Activated T-cell treated with anti-CD3 and anti-CD28 coated beads, Interleukin-2, amount 50 U/mL, for 4 hours (primary cell): ENCODE data around the gene UBALD2. TPM values are rescaled to one million over a fixed set of nuclear protein-coding genes. Genes with fewer than 3 reads are reported as not detected.
"Not testable (repeated sequence)": the region's sequence is repeated elsewhere in the genome, so short reads cannot be mapped to it uniquely, and the experiment has no call there.

Source experiments
- ATAC-seq, 2 donors: fragments of 200-7000 bp; cut with Tn5 transposase; one replicate each; pipeline ENCODE4 v1.10.0; 2021
- DNase-seq: peaks from one replicate; pipeline ENCODE4 v3.0.0-alpha.2; 2020
- H3K27me3 Mint-ChIP-seq: one replicate; pipeline ENCODE4 v1.8.0; 2021; ENCODE audit warnings: low read depth, mixed read lengths
- H3K36me3 Mint-ChIP-seq: one replicate; pipeline ENCODE4 v1.8.0; 2022; ENCODE audit warnings: mixed read lengths; ENCODE audit not compliant: insufficient read depth
- H3K4me1 Mint-ChIP-seq: one replicate; pipeline ENCODE4 v1.8.0; 2021; ENCODE audit warnings: low read depth, mixed read lengths
- H3K4me3 Mint-ChIP-seq: one replicate; pipeline ENCODE4 v1.8.0; 2021; ENCODE audit warnings: mild to moderate bottlenecking, moderate library complexity, mixed read lengths
- H3K9me3 Mint-ChIP-seq: one replicate; pipeline ENCODE4 v1.8.0; 2021; ENCODE audit warnings: mixed read lengths
- total RNA-seq, 3 donors: library from RNA; stranded (reverse); gene quantifications; one replicate each; pipeline ENCODE4 v1.2.1, GENCODE V29; 2021

Gene UBALD2
- total RNA-seq, result 100 to 1,000 TPM; 162 to 196 (median 186) TPM

DNA sequence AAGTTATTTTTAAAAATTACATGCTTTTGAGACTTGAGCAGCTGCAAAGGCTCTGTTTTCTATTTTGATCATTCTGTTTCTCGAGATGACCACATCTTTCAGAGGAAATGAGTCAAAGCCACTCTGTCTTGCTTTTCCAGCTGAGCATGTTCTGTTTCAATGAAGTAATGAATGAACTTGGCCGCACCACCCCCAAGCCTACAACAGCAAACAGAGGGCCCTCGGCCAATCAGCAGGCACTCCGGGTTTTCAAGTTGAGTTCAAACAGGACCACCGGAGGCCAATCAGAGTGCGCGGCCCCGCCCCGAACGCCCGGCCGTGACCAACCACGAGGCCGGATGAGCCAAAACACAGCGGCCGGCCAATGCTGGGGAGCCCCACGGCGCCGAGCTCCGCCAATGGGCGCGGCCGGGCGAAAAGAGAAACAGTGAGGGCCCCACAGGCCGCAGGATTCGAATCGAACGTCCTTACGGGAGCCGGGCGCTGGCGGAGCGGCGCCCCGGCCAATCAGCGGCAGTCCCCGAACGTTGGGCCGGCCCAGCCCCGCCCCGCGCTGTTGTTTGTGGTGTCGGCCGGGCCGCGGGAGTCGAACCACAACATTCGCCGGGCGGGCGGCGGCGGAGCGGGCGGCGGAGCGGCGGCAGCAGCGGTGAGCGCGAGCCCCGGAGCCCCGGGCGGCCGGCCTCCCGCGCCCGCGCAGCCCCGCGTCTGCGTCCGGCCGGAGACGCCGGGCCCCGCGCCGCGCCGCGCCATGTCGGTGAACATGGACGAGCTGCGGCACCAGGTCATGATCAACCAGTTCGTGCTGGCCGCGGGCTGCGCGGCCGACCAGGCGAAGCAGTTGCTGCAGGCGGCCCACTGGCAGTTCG, at the start of gene UBALD2:
Gene UBALD2 (plus strand): TSS at position 594 of the 869 bp plus-strand sequence. CDS start 158 bp downstream, at position 752.
- ATAC-seq, result peak; percentile 82 to 83
- DNase-seq, result peak; percentile 97
- Mint-ChIP-seq H3K9me3 (no peaks in the 10 kb centered on the region), H3K4me1 (peaks cover 67% of the 10 kb centered on the region), H3K27me3 (no peaks in the 10 kb centered on the region), H3K36me3 (peaks cover 9% of the 10 kb centered on the region), H3K4me3 (peak within 1 kb of the TSS; percentile 89)

DNA sequence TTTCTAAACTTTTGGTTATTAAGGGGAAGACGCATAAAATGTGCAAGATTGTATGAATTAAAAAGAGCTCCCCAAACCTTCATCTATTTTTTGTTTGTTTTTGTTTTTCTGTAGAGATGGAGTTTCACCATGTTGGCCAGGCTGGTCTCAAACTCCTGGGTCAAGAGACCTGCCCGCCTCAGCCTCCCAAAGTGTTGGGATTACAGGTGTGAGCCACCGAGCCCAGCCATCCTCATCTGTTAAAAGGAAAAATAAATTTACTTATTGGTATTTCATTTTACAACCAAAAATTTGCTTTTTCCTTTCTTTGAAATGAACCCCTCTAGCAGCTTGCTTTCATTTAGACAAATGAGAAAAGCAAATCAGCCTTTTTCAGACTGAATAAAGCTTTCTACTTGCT, 48.1 kb upstream of the UBALD2 start:
- no peak for DNase-seq
- Mint-ChIP-seq H3K4me3 (no peak overlapping the region), H3K4me1 (peaks cover 44% of the 10 kb centered on the region), H3K27me3 (no peaks in the 10 kb centered on the region), H3K9me3 (no peaks in the 10 kb centered on the region), H3K36me3 (peaks cover 7% of the 10 kb centered on the region)
- ATAC-seq, result no peak

DNA sequence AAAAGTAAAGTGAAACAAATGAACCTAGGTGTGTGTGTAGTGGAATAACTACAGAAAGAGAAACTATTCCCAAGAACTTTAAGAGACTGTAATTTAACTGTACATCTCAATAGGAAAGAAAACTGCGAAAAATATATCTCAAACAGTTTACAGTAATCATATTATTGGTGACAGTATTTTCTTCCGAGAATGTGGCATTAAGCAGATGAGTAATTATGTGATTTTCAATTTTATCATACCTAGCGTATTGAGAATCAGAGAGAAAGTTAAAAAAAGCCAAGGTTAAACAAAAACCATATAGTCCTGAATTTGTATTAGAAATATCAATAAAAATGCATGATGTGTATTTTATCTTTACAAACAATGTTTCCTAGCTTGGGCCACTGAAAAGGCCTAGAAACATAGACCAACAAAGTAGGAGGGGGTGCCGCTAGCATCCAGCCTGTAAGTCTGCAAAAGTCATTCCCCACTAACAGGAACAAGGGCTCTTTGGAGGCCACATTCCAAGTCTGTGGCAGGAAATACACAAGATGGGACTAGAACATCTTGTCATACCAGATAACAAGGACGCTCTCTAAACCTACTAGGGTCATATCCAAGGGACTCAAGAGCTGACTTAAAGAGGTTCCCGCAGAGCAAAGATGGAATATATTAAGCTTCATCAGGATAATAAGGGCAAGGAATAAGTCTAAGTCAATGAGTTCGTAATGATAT, 45.3 kb upstream of the UBALD2 start:
- Mint-ChIP-seq H3K27me3 (no peaks in the 10 kb centered on the region), H3K36me3 (peaks cover 7% of the 10 kb centered on the region), H3K4me1 (peaks cover 34% of the 10 kb centered on the region), H3K4me3 (no peak overlapping the region), H3K9me3 (no peaks in the 10 kb centered on the region)
- ATAC-seq (no peak), DNase-seq (no peak)

DNA sequence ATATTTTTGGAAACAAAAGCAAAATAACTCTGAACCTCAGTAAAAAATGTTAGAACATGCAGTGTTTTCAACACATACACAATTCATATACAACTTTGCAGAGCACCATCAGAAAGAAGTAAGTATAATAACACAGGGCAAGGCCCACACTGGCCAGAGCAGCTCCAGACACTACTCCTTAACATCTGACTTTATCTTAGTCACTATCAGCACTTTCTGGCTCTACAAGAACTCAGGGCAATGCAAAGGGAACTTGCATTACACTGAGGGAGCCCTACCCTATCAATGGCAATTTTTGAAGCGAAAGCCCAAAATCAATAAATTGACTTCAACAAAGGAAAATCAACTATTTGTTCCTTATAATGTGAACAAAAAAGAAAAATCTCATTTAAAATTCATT, 41.3 kb upstream of the UBALD2 start:
- Mint-ChIP-seq H3K27me3 (no peaks in the 10 kb centered on the region), H3K4me3 (no peak overlapping the region), H3K9me3 (no peaks in the 10 kb centered on the region), H3K36me3 (peaks cover 8% of the 10 kb centered on the region), H3K4me1 (peaks cover 25% of the 10 kb centered on the region)
- ATAC-seq (no peak), DNase-seq (no peak)

DNA sequence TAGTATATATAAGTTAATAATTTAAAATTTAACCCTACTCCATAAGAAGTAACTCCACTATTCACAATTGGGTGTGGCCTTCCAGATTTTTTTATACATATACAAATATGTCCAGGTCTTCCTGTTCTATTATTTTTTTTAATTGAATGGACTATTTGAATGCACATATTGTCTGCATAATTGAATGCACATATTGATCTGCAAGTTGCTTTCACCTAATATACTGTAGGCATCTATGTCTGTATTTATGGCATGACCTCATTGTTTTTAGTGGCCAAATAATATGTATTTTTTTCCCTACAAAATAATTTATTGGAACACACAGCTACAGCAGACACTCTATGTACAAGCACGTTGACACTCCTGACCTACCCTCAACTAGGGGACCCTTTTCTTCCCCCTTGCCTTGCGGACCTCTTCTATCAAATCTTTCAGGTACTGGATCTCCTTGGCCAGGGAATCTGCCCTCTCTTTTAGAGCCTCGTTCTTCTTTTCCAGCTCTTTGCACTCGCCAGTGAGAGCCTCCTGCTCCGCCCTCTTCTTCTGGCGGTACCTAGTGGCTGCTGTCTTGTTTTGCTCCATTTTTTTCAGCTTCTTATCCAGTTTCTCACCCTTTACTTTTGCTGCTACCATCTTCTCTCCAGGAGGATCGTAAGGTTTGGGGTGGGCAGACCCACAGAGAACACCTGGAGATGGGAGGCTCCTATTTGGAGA, 39.6 kb upstream of the UBALD2 start:
- not testable (repeated sequence) for H3K27me3 Mint-ChIP-seq, H3K4me3 Mint-ChIP-seq, H3K9me3 Mint-ChIP-seq, ATAC-seq, DNase-seq
- Mint-ChIP-seq H3K4me1 (peaks cover 27% of the 10 kb centered on the region), H3K36me3 (peaks cover 13% of the 10 kb centered on the region)

DNA sequence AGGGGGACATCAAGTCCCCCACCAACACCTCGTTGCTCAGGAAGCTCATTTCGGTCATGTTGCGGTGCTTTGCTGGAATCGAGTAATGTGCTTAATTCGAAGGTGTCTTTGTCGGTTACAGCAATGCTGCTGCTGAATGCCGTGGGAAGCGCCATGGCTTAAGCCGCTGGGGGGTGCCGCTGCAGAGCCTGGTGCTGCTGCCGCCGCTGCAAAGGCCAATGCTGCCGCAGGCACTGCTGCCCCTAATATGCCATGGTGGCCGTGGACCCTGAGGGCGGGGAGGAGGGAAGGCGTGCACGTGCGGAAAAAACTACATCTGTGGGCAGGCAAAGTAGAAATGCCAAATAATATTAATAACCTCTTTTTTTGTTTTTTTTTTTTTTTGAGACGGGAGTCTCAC, 38.4 kb upstream of the UBALD2 start:
- ATAC-seq, H3K9me3 Mint-ChIP-seq, H3K4me3 Mint-ChIP-seq, DNase-seq, H3K27me3 Mint-ChIP-seq: not testable (repeated sequence)
- Mint-ChIP-seq H3K4me1 (peaks cover 26% of the 10 kb centered on the region), H3K36me3 (peaks cover 12% of the 10 kb centered on the region)

DNA sequence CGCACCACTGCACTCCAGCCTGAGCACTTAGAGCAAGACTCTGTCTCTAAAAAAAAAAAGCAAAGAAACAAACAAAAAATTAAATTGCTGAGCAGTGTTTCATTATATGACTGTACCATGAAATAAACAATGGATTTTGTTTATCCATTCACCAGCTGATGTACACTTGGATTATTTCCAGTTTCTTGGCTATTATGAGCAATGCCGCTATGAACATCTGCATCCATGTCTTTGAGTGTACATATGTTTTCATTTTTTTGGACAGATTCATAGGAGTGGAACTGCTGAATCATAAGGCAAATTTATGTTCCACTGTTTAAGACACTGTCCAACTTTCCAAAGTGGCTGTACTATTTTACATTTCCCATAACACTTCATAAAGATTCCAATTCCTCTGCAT, 32.8 kb upstream of the UBALD2 start:
- peaks cover 47% of the 10 kb centered on the region for H3K4me1 Mint-ChIP-seq
- no peak overlapping the region for H3K4me3 Mint-ChIP-seq
- peaks cover 6% of the 10 kb centered on the region for H3K36me3 Mint-ChIP-seq
- DNase-seq (no peak), ATAC-seq (no peak)
- H3K27me3 Mint-ChIP-seq, result no peaks in the 10 kb centered on the region
- peaks cover 3% of the 10 kb centered on the region for H3K9me3 Mint-ChIP-seq

DNA sequence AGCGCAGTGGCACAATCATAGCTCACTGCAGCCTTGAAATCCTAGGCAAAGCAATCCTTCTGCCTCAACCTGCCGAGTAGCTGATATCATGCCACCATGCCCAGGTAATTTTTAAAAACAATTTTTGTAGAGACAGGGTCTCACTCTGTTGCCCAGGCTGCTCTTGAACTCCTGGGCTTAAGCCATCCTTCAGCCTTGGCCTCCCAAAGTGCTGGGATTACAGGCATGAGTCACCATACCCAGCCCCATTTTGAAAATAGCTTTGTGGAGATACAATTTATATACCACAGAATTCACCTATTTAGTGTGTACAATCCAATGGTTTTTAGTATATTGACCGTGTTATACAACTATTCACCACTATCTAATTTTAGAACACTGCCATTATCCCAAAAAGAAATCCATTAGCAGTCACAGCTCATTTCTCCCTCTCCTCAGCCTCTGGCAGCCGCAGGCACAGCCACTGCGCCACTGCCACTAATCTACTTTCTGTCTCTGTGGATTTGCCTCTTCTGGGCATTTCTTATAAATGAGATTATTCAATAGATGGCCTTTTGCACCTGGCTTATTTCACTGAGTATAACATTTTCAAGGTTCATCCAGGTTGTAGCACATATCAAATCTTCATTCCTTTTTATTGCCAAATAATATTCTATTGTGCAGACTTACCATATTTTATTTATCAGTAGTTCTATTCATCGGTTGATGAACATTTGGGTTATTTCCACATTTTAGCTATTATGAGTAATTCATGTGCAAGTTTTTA, 31.4 kb upstream of the UBALD2 start:
- DNase-seq, result no peak
- Mint-ChIP-seq H3K4me1 (peaks cover 50% of the 10 kb centered on the region), H3K36me3 (peaks cover 6% of the 10 kb centered on the region), H3K27me3 (no peaks in the 10 kb centered on the region), H3K9me3 (peaks cover 3% of the 10 kb centered on the region), H3K4me3 (no peak overlapping the region)
- no peak for ATAC-seq

DNA sequence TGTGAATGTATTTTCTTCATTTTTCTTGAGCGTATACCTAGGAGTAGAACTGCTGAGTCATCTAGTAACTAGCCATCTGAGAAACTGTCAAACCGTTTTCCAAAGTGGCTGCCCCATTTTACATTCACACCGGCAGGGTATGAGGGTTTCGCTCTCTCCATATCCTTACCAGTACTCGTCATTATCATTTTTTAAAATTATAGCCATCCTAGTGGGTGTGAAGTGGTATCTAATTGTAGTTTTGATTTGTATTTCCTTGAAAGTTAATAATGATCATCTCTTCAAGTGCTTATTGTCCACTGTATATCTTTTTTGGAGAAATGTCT, 30.8 kb upstream of the UBALD2 start:
- DNase-seq (no peak), ATAC-seq (peak in 1 of 2 donors; percentile 18)
- H3K36me3 Mint-ChIP-seq, result peaks cover 3% of the 10 kb centered on the region
- no peaks in the 10 kb centered on the region for H3K27me3 Mint-ChIP-seq
- H3K9me3 Mint-ChIP-seq, result peaks cover 3% of the 10 kb centered on the region
- no peak overlapping the region for H3K4me3 Mint-ChIP-seq
- peaks cover 50% of the 10 kb centered on the region for H3K4me1 Mint-ChIP-seq

DNA sequence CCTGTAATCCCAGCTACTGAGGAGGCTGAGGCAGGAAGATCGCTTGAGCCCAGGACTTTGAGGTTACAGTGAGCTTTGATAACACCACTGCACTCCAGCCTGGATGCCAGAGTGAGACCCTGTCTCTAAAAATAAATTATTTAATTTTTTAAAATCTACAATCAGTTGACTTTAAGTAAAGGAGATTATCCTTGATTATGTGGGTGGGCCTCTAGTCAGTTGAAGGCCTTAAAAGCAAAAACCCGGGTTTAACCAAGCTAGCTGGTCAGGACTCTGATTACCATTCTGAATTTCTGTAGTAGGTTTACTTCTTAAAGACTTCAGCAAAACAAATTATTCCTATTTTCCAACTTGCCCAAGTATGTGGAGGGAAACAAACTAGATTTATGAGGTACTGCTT, 29.3 kb upstream of the UBALD2 start:
- H3K27me3 Mint-ChIP-seq, result no peaks in the 10 kb centered on the region
- peaks cover 44% of the 10 kb centered on the region for H3K4me1 Mint-ChIP-seq
- H3K9me3 Mint-ChIP-seq, result peaks cover 3% of the 10 kb centered on the region
- DNase-seq (no peak), ATAC-seq (no peak)
- H3K36me3 Mint-ChIP-seq, result no peaks in the 10 kb centered on the region
- no peak overlapping the region for H3K4me3 Mint-ChIP-seq

DNA sequence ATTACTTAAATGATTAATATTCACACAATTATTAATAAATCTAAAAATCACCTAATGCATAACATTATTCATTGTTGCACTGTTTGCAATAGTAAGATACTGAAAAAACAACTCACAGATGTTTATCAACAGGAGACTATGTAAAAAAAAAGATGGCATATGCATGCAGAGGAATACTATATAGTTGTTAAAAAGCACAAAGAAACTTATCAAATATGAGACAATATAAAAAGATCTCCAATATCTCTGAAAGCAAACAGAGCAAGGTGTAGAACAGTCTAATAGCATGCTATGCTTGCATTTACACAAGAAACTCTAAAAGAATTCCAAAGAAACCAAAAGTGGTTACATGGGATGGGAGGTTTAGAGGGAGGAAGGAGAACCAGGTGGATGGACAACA, 28.5 kb upstream of the UBALD2 start:
- H3K4me3 Mint-ChIP-seq, result no peak overlapping the region
- H3K27me3 Mint-ChIP-seq, result peaks cover 2% of the 10 kb centered on the region
- DNase-seq (no peak), ATAC-seq (no peak)
- H3K9me3 Mint-ChIP-seq, result peaks cover 3% of the 10 kb centered on the region
- H3K36me3 Mint-ChIP-seq, result no peaks in the 10 kb centered on the region
- H3K4me1 Mint-ChIP-seq, result peaks cover 52% of the 10 kb centered on the region

DNA sequence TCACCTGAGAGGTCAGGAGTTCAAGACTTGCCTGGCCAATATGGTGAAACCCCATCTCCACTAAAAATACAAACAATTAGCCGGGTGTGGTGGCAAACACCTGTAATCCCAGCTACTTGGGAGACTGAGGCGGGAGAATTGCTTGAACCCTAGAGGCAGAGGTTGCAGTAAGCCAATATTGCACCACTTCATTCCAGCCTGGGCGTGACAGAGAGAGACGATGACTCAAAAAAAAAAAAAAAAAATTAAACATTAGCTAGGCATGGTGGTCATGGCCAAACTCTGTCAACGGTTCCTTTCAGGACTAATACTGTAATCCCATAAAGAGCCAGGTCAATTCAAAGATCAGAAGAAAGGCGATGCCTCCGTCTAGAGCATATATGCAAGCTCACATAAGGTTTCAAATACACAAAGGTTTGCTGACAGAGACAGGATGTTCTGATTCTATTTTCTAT, 27.3 kb upstream of the UBALD2 start:
- peaks cover 3% of the 10 kb centered on the region for H3K9me3 Mint-ChIP-seq
- H3K36me3 Mint-ChIP-seq, result no peaks in the 10 kb centered on the region
- ATAC-seq (no peak), DNase-seq (no peak)
- H3K4me1 Mint-ChIP-seq, result peaks cover 56% of the 10 kb centered on the region
- H3K27me3 Mint-ChIP-seq, result peaks cover 2% of the 10 kb centered on the region
- peak overlapping the region; percentile 13 for H3K4me3 Mint-ChIP-seq

DNA sequence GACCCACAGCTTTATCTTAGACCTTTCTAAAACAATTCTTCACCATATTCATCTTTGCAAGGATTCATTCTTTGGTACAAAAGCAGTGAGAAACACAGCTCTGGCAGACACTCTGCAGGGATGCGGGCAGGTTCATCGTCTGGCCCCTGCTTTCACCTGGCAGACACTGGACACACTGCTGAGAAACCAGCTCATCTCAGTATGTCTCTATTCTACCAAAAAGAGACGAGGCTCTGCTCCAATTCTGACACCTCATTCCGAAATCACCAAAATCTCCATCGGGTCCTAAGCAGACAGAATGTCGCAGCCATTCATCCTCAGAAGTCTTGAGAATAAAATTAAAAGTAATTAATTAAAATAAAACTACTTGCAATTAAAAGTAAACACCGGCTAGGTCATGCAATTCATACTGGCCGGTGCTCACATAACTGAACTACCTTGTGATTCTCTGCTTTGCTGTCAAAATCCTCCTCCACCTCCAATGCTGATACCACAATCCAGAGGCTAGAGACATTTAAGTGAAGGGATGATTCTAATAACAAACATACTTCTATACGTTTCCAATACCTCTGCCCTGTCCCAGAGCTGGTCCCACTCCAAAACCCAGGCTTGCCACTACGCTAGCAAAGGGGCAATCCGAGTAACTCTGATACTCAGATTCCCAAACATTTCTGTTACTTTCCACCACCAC, 26.2 kb upstream of the UBALD2 start:
- Mint-ChIP-seq H3K9me3 (peaks cover 3% of the 10 kb centered on the region), H3K4me3 (peak overlapping the region; percentile 74), H3K4me1 (peaks cover 59% of the 10 kb centered on the region), H3K36me3 (no peaks in the 10 kb centered on the region), H3K27me3 (peaks cover 2% of the 10 kb centered on the region)
- ATAC-seq (no peak), DNase-seq (no peak)
